ENCODE data around the gene KLK4.
A peak's percentile ranks its signal among the peaks of the same experiment; 100 is the strongest.

KLK4 gene

GRCh38 chr19:50878851-50879250 is 32.3 kb downstream of the KLK4 start:
- no peak for DNase-seq

GRCh38 chr19:50877338-50877737 is 33.9 kb downstream of the KLK4 start:
- DNase-seq, result no peak

- no peak for DNase-seq
Measured at GRCh38 chr19:50876456-50876855, 34.7 kb downstream of the KLK4 start.

- DNase-seq, result no peak
Measured at GRCh38 chr19:50875795-50876422, 35.3 kb downstream of the KLK4 start.

- no peak for DNase-seq
Measured at GRCh38 chr19:50874211-50874610, 37.0 kb downstream of the KLK4 start.

GRCh38 chr19:50873056-50873455 is 38.1 kb downstream of the KLK4 start, which contains the start of gene KLK2:
KLK2 (plus strand) TSS chr19:50873439; CDS start chr19:50873474, 35 bp downstream.
- DNase-seq, result no peak

- DNase-seq, result peak; percentile 64
Measured at GRCh38 chr19:50870417-50871089, 40.6 kb downstream of the KLK4 start.

- DNase-seq, result no peak
Measured at GRCh38 chr19:50869479-50869878, 41.7 kb downstream of the KLK4 start.

- DNase-seq, result no peak
Measured at GRCh38 chr19:50861496-50862286, 49.5 kb downstream of the KLK4 start.

- DNase-seq, result no peak
Measured at GRCh38 chr19:50861010-50861409, 50.2 kb downstream of the KLK4 start.

GRCh38 chr19:50859849-50860248 is 51.3 kb downstream of the KLK4 start:
- no peak for DNase-seq

- DNase-seq, result peak; percentile 11
Measured at GRCh38 chr19:50858886-50859285, 52.3 kb downstream of the KLK4 start.

GRCh38 chr19:50857366-50857765 is 53.8 kb downstream of the KLK4 start:
- no peak for DNase-seq

Data from NCI-H526 treated with DMSO at 0.1 percent for 48 hours (cell line).